ENCODE results near the gene APOL4. TPM values are rescaled to one million over a fixed set of nuclear protein-coding genes. Genes with fewer than 3 reads are reported as not detected.
"Not testable (repeated sequence)": the region's sequence is repeated elsewhere in the genome, so short reads cannot be mapped to it uniquely, and the experiment has no call there.

The APOL4 gene
- total RNA-seq, 2 experiments from 2014 or later = not detected

- Histone ChIP-seq H3K27ac (ENCODE audit: low read depth, low read length, poor library complexity, severe bottlenecking) (no peak overlapping the region), H3K9me2 (ENCODE audit: insufficient read depth, low read length) (no peaks in the 10 kb centered on the region), H3K4me2 (ENCODE audit: low read length) (no peak overlapping the region), H3K79me2 (ENCODE audit: insufficient read depth, low read depth, low read length) (no peaks in the 10 kb centered on the region), H3K9me3 (ENCODE audit: low read length) (peaks cover 12% of the 10 kb centered on the region; the same call in 1 of the 2 replicates), H4K20me1 (ENCODE audit: insufficient read depth, low read length) (no peaks in the 10 kb centered on the region), H3K36me3 (ENCODE audit: insufficient read depth, low read length) (no peaks in the 10 kb centered on the region), H3K4me1 (ENCODE audit: insufficient read depth, low read length, poor library complexity, severe bottlenecking) (no peaks in the 10 kb centered on the region), H2AFZ (ENCODE audit: low read length) (no peak overlapping the region), H3K4me3 (ENCODE audit: low read depth, low read length, poor library complexity, severe bottlenecking) (no peak overlapping the region)
- ChIA-PET CTCF (ENCODE audit: unreplicated experiment) (interaction anchor here (0.6 kb wide), 1 partner anchor 12 kb away, joined by 3 read pairs; no protein-coding TSS in a partner anchor), POLR2A (no interaction called here)
- no peak for DNase-seq (ENCODE audit: low spot score)
- intact Hi-C loops (cut with micrococcal nuclease; ENCODE audit: unreplicated experiment) = no loop called here
- no TSS peak for BruUV-seq (replicated peaks)
- no peak for TF ChIP-seq EZH2phosphoT487 (IDR thresholded peaks at IDR 0.05; ENCODE audit: borderline replicate concordance, low read depth, low read length)
- no peak for TF ChIP-seq CTCF (conservative IDR thresholded peaks at IDR 0.05; ENCODE audit: low read length)
Observed at GRCh38 chr22:36212901-36213300, 11.3 kb upstream of the APOL4 start.

GRCh38 chr22:36211237-36211861 lies 9.7 kb upstream of the APOL4 start:
- Histone ChIP-seq H4K20me1 (ENCODE audit: insufficient read depth, low read length) (no peaks in the 10 kb centered on the region), H3K9me2 (ENCODE audit: insufficient read depth, low read length) (no peaks in the 10 kb centered on the region), H3K36me3 (ENCODE audit: insufficient read depth, low read length) (no peaks in the 10 kb centered on the region), H3K4me3 (ENCODE audit: low read depth, low read length, poor library complexity, severe bottlenecking) (no peak overlapping the region), H3K79me2 (ENCODE audit: insufficient read depth, low read depth, low read length) (no peaks in the 10 kb centered on the region), H3K4me1 (ENCODE audit: insufficient read depth, low read length, poor library complexity, severe bottlenecking) (no peaks in the 10 kb centered on the region), H3K4me2 (ENCODE audit: low read length) (no peak overlapping the region), H2AFZ (ENCODE audit: low read length) (no peak overlapping the region), H3K9me3 (ENCODE audit: low read length) (peaks cover 12% of the 10 kb centered on the region; the same call in 1 of the 2 replicates), H3K27ac (ENCODE audit: low read depth, low read length, poor library complexity, severe bottlenecking) (no peak overlapping the region)
- no TSS peak for BruUV-seq (replicated peaks)
- ChIA-PET CTCF (ENCODE audit: unreplicated experiment) (no interaction called here), POLR2A (no interaction called here)
- no peak for DNase-seq (ENCODE audit: low spot score)
- TF ChIP-seq EZH2phosphoT487 (IDR thresholded peaks at IDR 0.05; ENCODE audit: borderline replicate concordance, low read depth, low read length) (no peak), CTCF (conservative IDR thresholded peaks at IDR 0.05; ENCODE audit: low read length) (no peak)
- intact Hi-C loops (cut with micrococcal nuclease; ENCODE audit: unreplicated experiment) = no loop called here

- Histone ChIP-seq H3K27ac (ENCODE audit: low read depth, low read length, poor library complexity, severe bottlenecking) (no peak overlapping the region), H3K9me2 (ENCODE audit: insufficient read depth, low read length) (no peaks in the 10 kb centered on the region), H4K20me1 (ENCODE audit: insufficient read depth, low read length) (no peaks in the 10 kb centered on the region), H3K4me3 (ENCODE audit: low read depth, low read length, poor library complexity, severe bottlenecking) (no peak overlapping the region), H3K79me2 (ENCODE audit: insufficient read depth, low read depth, low read length) (no peaks in the 10 kb centered on the region), H3K4me2 (ENCODE audit: low read length) (no peak overlapping the region), H2AFZ (ENCODE audit: low read length) (no peak overlapping the region), H3K4me1 (ENCODE audit: insufficient read depth, low read length, poor library complexity, severe bottlenecking) (peaks cover 3% of the 10 kb centered on the region), H3K36me3 (ENCODE audit: insufficient read depth, low read length) (no peaks in the 10 kb centered on the region), H3K9me3 (ENCODE audit: low read length) (peaks cover 12% of the 10 kb centered on the region; the same call in 1 of the 2 replicates)
- ChIA-PET CTCF (ENCODE audit: unreplicated experiment) (no interaction called here), POLR2A (no interaction called here)
- DNase-seq (ENCODE audit: low spot score) = no peak
- TF ChIP-seq CTCF (conservative IDR thresholded peaks at IDR 0.05; ENCODE audit: low read length) (no peak), EZH2phosphoT487 (IDR thresholded peaks at IDR 0.05; ENCODE audit: borderline replicate concordance, low read depth, low read length) (no peak)
- intact Hi-C loops (cut with micrococcal nuclease; ENCODE audit: unreplicated experiment) = no loop called here
- BruUV-seq (replicated peaks) = no TSS peak
Observed at GRCh38 chr22:36210224-36210623, 8.6 kb upstream of the APOL4 start.

- POLR2A ChIA-PET; H3K4me3 ChIP-seq (ENCODE audit: low read depth, low read length, poor library complexity, severe bottlenecking); H4K20me1 ChIP-seq (ENCODE audit: insufficient read depth, low read length); BruUV-seq (replicated peaks); H3K79me2 ChIP-seq (ENCODE audit: insufficient read depth, low read depth, low read length); H3K36me3 ChIP-seq (ENCODE audit: insufficient read depth, low read length); H3K4me1 ChIP-seq (ENCODE audit: insufficient read depth, low read length, poor library complexity, severe bottlenecking); H3K4me2 ChIP-seq (ENCODE audit: low read length); intact Hi-C loops (cut with micrococcal nuclease; ENCODE audit: unreplicated experiment); H3K9me2 ChIP-seq (ENCODE audit: insufficient read depth, low read length); H2AFZ ChIP-seq (ENCODE audit: low read length); CTCF ChIA-PET (ENCODE audit: unreplicated experiment); H3K27ac ChIP-seq (ENCODE audit: low read depth, low read length, poor library complexity, severe bottlenecking): not testable (repeated sequence)
- peaks cover 12% of the 10 kb centered on the region; the same call in 1 of the 2 replicates for H3K9me3 ChIP-seq (ENCODE audit: low read length)
- DNase-seq (ENCODE audit: low spot score) = peak; percentile 2
Observed at GRCh38 chr22:36209488-36209908, 7.9 kb upstream of the APOL4 start.

Data from OCI-LY7 (cell line).